Fibroblast of pulmonary artery (primary cell): ENCODE measurements around the gene ASCL3.
A peak's percentile ranks its signal among the peaks of the same experiment; 100 is the strongest.
"Not testable (repeated sequence)": the region's sequence is repeated elsewhere in the genome, so short reads cannot be mapped to it uniquely, and the experiment has no call there.

Experiments used
- DNase-seq: peaks from one replicate; pipeline ENCODE4 v3.0.0-alpha.2; 2010; ENCODE audit warnings: low read depth
- H3K4me3 ChIP-seq: replicated peaks from 2 replicates; pipeline ENCODE4 v1.5.1; 2011; ENCODE audit warnings: low read depth, mild to moderate bottlenecking, control low read depth, low read length, moderate library complexity
- TF ChIP-seq, protein P1 (sequence below): IDR thresholded peaks from 2 replicates; pipeline ENCODE4 v1.5.1; 2011; ENCODE audit warnings: mild to moderate bottlenecking, control low read depth, low read length, inconsistent platforms; ENCODE audit errors: missing control alignments

Gene ASCL3, protein sequence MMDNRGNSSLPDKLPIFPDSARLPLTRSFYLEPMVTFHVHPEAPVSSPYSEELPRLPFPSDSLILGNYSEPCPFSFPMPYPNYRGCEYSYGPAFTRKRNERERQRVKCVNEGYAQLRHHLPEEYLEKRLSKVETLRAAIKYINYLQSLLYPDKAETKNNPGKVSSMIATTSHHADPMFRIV

DNA sequence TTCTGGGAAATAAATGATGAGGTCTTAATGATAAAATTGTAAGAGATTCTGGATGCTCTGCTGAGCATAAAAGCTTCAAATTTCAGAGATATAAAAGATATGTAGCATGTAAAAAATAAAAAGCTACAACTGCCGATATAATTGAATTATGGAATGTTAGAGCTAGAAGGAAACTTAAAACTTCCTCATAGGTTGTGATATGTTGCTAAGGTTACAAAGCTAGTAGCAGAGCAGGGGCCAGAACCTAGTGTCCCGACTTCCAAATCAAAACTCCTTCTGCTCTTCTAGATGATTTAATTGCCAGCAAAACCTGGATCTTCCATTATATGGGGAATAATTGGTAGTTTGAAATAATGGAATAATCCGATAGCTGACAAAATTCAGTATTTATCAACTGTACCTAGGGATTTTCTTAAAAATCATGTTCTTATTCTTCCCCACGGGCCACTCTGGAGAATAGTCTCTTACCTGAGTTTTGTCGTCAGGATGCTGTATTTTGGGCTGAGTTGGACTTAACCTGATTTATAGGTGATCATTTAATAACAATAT is at the start of gene ASCL3:
TSS of gene ASCL3 (minus strand) at position 499 of the 549 bp plus-strand sequence. CDS start 4,855 bp downstream, outside the sequence.
- TF ChIP-seq, protein P1, sequence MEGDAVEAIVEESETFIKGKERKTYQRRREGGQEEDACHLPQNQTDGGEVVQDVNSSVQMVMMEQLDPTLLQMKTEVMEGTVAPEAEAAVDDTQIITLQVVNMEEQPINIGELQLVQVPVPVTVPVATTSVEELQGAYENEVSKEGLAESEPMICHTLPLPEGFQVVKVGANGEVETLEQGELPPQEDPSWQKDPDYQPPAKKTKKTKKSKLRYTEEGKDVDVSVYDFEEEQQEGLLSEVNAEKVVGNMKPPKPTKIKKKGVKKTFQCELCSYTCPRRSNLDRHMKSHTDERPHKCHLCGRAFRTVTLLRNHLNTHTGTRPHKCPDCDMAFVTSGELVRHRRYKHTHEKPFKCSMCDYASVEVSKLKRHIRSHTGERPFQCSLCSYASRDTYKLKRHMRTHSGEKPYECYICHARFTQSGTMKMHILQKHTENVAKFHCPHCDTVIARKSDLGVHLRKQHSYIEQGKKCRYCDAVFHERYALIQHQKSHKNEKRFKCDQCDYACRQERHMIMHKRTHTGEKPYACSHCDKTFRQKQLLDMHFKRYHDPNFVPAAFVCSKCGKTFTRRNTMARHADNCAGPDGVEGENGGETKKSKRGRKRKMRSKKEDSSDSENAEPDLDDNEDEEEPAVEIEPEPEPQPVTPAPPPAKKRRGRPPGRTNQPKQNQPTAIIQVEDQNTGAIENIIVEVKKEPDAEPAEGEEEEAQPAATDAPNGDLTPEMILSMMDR = no peak
- no peak for DNase-seq
- no peak within 1 kb of the TSS for H3K4me3 ChIP-seq

DNA sequence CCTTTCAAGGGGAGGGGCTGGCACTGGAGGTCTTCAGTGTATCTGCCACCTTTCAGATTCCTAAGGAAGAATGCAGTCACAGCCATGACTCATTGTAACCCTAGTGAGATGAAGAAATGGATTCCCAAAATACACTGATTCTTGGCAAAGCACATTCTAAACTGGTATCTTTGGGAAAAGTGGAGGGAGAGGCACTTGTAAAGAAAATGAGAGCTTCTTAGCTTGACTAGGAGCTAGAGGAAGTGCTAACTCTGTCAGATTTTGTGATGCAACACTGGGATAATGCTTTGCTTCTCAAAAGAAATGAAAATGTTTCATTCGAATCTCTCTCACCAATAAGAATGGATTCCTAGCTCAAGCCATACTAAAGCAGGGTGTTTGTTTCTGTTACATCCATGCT is 46.6 kb upstream of the ASCL3 start:
- TF ChIP-seq, protein P1 = no peak
- DNase-seq = peak; percentile 55
- no peak overlapping the region for H3K4me3 ChIP-seq

DNA sequence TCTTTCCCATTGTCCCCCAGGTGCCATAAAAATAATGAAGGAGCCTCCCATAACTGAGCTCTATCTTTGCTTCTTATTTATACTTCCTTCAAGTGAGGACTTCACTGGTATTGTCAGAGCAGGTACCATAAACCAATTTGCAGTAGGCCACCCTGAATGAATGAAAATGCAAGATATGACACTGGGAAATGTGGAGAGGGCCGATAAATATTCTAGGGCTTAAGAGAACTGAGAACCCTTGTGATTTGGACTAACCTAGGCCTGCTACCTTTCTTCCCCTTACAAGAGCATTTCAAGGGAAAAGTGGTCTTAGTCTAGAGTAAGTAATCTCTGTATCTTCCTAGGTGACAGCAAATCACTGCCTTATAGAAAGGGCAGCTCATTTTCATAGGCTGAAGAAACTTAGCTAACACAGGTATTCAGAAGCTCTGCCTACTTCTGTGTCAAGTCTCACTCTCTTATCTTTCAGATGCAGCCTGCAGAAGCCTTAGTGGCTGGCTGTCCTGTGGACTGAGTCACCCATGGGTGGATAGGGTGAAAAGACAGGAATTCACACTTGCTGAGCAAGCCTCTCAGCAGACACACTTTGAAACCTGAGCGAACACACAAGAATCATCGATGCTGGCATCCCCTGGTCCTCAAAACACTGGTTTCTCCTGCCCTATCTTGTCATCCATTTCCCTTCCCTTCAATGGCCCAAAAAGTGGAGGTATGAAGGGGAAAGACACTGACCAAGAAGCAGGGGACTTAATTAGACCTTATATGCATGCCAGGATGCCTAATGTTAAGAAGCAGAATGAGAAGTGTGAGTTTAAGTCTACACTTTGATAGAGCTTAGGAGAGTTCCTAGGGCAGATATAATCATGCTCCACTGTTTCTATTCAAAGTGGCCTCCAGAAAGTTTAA is 45.8 kb upstream of the ASCL3 start:
- no peak overlapping the region for H3K4me3 ChIP-seq
- TF ChIP-seq, protein P1 = no peak
- peak; percentile 10 for DNase-seq

DNA sequence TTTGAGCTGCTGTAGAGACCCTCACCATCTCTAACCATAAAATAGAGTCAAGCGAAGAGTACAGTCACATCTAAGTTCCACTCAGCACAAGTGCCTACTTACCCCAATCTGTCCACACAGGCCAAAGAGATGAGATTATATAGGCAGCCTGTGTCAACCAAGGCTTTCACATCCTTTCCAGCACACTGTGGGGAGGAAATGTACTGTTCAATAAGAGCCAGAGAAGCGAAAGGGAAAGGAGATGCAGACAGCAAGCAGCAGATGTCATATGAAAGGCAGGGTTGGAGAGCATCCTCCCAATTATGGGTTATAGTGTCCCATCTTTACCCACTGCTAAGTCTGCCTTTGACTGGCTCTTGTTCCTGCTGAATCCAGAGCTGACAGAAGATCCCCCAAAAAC is 44.6 kb upstream of the ASCL3 start:
- TF ChIP-seq, protein P1 = no peak
- no peak overlapping the region for H3K4me3 ChIP-seq
- no peak for DNase-seq

DNA sequence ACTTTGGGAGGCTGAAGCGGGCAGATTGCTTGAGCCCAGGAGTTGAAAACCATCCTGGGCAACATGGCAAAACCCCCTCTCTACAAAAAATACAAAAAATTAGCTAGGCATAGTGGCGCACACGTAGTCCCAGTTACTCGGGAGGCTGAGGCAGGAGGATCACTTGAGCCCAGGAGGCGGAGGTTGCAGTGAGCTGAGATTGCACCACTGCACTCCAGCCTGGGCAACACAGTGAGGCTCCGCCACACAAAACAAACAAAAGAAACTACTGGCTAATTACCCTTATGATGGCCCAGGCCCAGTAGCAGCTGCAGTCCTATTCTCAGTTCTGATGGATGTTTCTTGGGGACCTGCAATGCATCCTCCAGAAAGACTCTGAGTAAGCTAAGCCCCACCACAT is 44.0 kb upstream of the ASCL3 start:
- not testable (repeated sequence) for H3K4me3 ChIP-seq, DNase-seq

DNA sequence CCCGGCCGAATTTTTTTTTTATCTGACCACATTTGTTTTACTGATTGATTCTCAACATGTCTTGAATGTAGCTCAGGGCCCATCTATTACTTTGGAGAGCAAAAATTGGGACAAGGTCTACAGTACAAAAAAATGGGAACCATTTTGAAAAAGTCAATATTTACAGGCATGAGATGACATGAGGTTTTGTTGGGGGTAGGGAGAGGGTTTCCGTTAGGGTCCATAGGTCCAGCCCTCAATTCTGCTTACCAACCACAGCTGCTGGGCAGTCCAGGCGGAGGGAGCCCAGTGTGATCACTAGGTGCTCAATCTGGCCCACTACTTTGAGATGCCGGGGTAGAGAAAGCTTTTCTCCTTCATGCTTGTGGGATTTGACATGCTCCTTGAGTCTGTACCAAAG is 42.6 kb upstream of the ASCL3 start:
- no peak for DNase-seq
- H3K4me3 ChIP-seq = no peak overlapping the region
- TF ChIP-seq, protein P1 = no peak

DNA sequence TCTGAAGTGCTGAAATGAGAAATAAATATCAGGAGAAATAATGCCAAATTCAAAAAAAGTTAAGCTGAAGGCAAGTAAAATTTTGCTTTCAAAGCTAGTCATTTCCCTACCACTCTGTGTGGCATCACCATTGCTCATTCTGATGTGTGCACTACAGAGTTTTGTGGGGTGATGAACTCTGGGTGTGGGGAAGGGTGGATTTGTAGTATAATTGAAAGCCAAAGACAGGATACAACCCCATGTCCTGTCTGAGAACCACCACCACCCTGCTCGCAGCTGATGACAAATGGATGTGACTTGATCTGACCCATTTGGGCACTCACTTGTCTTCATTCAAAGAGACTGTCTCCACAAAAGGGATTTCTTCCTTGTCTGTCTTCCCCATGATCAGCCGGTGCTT is 40.7 kb upstream of the ASCL3 start:
- TF ChIP-seq, protein P1 = no peak
- DNase-seq = no peak
- no peak overlapping the region for H3K4me3 ChIP-seq
